HEK293T (cell line): ENCODE results near the gene RAB22A.

Source experiments
- BHLHE40 ChIP-seq: fragments of 450-650 bp; IDR thresholded peaks from 2 replicates; pipeline ENCODE4 v1.6.1; 2016; ENCODE audit warnings: mild to moderate bottlenecking, moderate library complexity, borderline replicate concordance
- CTBP1 ChIP-seq: fragments of 450-650 bp; IDR thresholded peaks from 2 replicates; pipeline ENCODE4 v1.6.1; 2016; ENCODE audit warnings: borderline replicate concordance
- ELF4 ChIP-seq: fragments of 450-650 bp; IDR thresholded peaks from 2 replicates; pipeline ENCODE4 v1.6.1; 2017; ENCODE audit warnings: antibody characterized with exemption
- FOXA1 ChIP-seq: fragments of 450-650 bp; IDR thresholded peaks from 2 replicates; pipeline ENCODE4 v1.6.1; 2016; ENCODE audit warnings: mild to moderate bottlenecking
- FOXK2 ChIP-seq: fragments of 450-650 bp; IDR thresholded peaks from 2 replicates; pipeline ENCODE4 v1.6.1; 2016; ENCODE audit warnings: mild to moderate bottlenecking
- FOXM1 ChIP-seq: fragments of 450-650 bp; IDR thresholded peaks from 2 replicates; pipeline ENCODE4 v1.6.1; 2017; ENCODE audit warnings: mild to moderate bottlenecking, borderline replicate concordance
- HDGF ChIP-seq: fragments of 450-650 bp; IDR thresholded peaks from 2 replicates; pipeline ENCODE4 v1.6.1; 2017; ENCODE audit warnings: antibody characterized with exemption, borderline replicate concordance
- LEF1 ChIP-seq: fragments of 450-650 bp; IDR thresholded peaks from 2 replicates; pipeline ENCODE4 v1.6.1; 2017; ENCODE audit warnings: mild to moderate bottlenecking, borderline replicate concordance
- NFRKB ChIP-seq: fragments of 450-650 bp; IDR thresholded peaks from 2 replicates; pipeline ENCODE4 v1.6.1; 2016; ENCODE audit warnings: mild to moderate bottlenecking, moderate library complexity
- SP1 ChIP-seq: fragments of 450-650 bp; IDR thresholded peaks from 2 replicates; pipeline ENCODE4 v1.6.1; 2017
- SUZ12 ChIP-seq: fragments of 450-650 bp; IDR thresholded peaks from 2 replicates; pipeline ENCODE4 v1.6.1; 2016; ENCODE audit warnings: mild to moderate bottlenecking
- TARDBP ChIP-seq: fragments of 450-650 bp; IDR thresholded peaks from 2 replicates; pipeline ENCODE4 v1.6.1; 2016
- TF ChIP-seq, protein P1 (sequence below): fragments of 450-650 bp; IDR thresholded peaks from 2 replicates; pipeline ENCODE4 v1.6.1; 2016

DNA sequence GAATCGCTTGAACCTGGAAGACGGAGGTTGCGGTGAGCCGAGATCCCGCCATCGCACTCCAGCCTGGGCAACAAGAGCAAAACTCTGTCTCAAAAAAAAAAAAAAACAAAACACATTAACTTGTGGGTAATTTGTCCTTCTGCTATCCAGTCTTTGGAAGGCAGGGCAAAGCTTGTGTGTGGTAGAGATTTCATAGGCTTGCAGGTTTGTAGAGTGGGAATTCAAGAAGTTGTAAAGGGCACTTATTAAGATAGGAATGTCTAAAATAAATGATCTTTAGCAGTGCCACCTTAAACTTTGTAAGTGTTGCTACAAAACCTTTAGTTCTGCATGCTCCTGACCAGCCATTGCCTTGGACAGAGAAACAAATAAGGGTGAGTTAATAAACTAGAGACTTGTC lies 87.9 kb downstream of the RAB22A start:
- no peak for TF ChIP-seq BHLHE40
- TF ChIP-seq FOXK2, result no peak
- no peak for TF ChIP-seq SP1
- no peak for TF ChIP-seq FOXM1
- no peak for TF ChIP-seq LEF1
- TF ChIP-seq HDGF, result no peak
- TF ChIP-seq FOXA1, result no peak
- no peak for TF ChIP-seq SUZ12
- TF ChIP-seq ELF4, result no peak
- TF ChIP-seq, protein P1, sequence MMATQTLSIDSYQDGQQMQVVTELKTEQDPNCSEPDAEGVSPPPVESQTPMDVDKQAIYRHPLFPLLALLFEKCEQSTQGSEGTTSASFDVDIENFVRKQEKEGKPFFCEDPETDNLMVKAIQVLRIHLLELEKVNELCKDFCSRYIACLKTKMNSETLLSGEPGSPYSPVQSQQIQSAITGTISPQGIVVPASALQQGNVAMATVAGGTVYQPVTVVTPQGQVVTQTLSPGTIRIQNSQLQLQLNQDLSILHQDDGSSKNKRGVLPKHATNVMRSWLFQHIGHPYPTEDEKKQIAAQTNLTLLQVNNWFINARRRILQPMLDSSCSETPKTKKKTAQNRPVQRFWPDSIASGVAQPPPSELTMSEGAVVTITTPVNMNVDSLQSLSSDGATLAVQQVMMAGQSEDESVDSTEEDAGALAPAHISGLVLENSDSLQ, result no peak
- TF ChIP-seq TARDBP, result no peak
- no peak for TF ChIP-seq CTBP1
- no peak for TF ChIP-seq NFRKB
